PC-3 (cell line): Measurements from ENCODE around the gene MEGF6.

ENCODE experiments used
- EZH2 ChIP-seq: fragments of 300-600 bp; sonication (generic); IDR thresholded peaks from one replicate; pipeline ENCODE4 v1.6.1; 2017; ENCODE audit warnings: antibody characterized with exemption, mild to moderate bottlenecking, low read length; ENCODE audit not compliant: unreplicated experiment
- EZH2phosphoT487 ChIP-seq: fragments of 300-600 bp; sonication (generic); IDR thresholded peaks from 2 replicates; pipeline ENCODE4 v1.6.1; 2018; ENCODE audit warnings: mild to moderate bottlenecking, antibody characterized with exemption, low read length, borderline replicate concordance
- TF ChIP-seq, protein P1 (sequence below): fragments of 300-600 bp; sonication (generic); conservative IDR thresholded peaks from 2 replicates; pipeline ENCODE4 v1.5.1; 2017; ENCODE audit warnings: antibody characterized with exemption, low read depth, mild to moderate bottlenecking, low read length

GRCh38 chr1:3624200-3625136 lies 13.2 kb upstream of the MEGF6 start, which contains the start of gene TPRG1L:
- TF ChIP-seq, protein P1, sequence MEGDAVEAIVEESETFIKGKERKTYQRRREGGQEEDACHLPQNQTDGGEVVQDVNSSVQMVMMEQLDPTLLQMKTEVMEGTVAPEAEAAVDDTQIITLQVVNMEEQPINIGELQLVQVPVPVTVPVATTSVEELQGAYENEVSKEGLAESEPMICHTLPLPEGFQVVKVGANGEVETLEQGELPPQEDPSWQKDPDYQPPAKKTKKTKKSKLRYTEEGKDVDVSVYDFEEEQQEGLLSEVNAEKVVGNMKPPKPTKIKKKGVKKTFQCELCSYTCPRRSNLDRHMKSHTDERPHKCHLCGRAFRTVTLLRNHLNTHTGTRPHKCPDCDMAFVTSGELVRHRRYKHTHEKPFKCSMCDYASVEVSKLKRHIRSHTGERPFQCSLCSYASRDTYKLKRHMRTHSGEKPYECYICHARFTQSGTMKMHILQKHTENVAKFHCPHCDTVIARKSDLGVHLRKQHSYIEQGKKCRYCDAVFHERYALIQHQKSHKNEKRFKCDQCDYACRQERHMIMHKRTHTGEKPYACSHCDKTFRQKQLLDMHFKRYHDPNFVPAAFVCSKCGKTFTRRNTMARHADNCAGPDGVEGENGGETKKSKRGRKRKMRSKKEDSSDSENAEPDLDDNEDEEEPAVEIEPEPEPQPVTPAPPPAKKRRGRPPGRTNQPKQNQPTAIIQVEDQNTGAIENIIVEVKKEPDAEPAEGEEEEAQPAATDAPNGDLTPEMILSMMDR = no peak
- TF ChIP-seq EZH2phosphoT487 (no peak), EZH2 (no peak)
